Natural killer cell treated with Interleukin-12 subunit alpha and Interleukin-12 subunit beta and Interleukin-15 and Interleukin-18, amount 100 ng/mL, for 72 hours (primary cell): ENCODE data around the gene HPSE2. TPM values are rescaled to one million over a fixed set of nuclear protein-coding genes. Genes with fewer than 3 reads are reported as not detected.
A peak's percentile ranks its signal among the peaks of the same experiment; 100 is the strongest.

Experiments
- ATAC-seq, 2 donors: fragments of 150-1000 bp; cut with Tn5 transposase in 1 of 2; sonication (Bioruptor Pico), chemical (Tn5 transposase) in 1 of 2; 2 replicates each; pipeline ENCODE4 v1.10.0; 2021
- DNase-seq: peaks from one replicate; pipeline ENCODE4 v3.0.0; 2022; ENCODE audit warnings: low spot score
- H3K27ac Mint-ChIP-seq, 2 donors: 1 replicate in 1 of 2; 2 replicates in 1 of 2; pipeline ENCODE4 v1.8.0; 2022; ENCODE audit warnings: mixed read lengths in 2 of 2, mild to moderate bottlenecking in 1 of 2, moderate library complexity in 1 of 2
- H3K27me3 Mint-ChIP-seq, 2 donors: 1 replicate in 1 of 2; 2 replicates in 1 of 2; pipeline ENCODE4 v1.8.0; 2022; ENCODE audit warnings: mixed read lengths in 2 of 2
- H3K36me3 Mint-ChIP-seq: one replicate; pipeline ENCODE4 v1.8.0; 2022; ENCODE audit warnings: mixed read lengths
- H3K4me1 Mint-ChIP-seq, 2 donors: 1 replicate in 1 of 2; 2 replicates in 1 of 2; pipeline ENCODE4 v1.8.0; 2022; ENCODE audit warnings: low read depth in 2 of 2, mixed read lengths in 2 of 2, mild to moderate bottlenecking in 1 of 2
- H3K4me3 Mint-ChIP-seq: one replicate; pipeline ENCODE4 v1.8.0; 2022; ENCODE audit warnings: mixed read lengths
- H3K9me3 Mint-ChIP-seq: 2 replicates; pipeline ENCODE4 v1.8.0; 2022; ENCODE audit warnings: mixed read lengths
- total RNA-seq, 2 donors: library from RNA; stranded (reverse); gene quantifications; one replicate each; pipeline ENCODE4 v1.2.3, GENCODE V29; 2022

The HPSE2 gene
- total RNA-seq, 2 donors from 2014 or later = not detected

- ATAC-seq = no peak
- Mint-ChIP-seq H3K9me3 (no peaks in the 10 kb centered on the region), H3K36me3 (no peaks in the 10 kb centered on the region)
These were observed 603.0 kb downstream of the HPSE2 start for GRCh38 chr10:98632456-98633150.

GRCh38 chr10:98628206-98628605 is 607.4 kb downstream of the HPSE2 start:
- no peak for DNase-seq
- H3K27me3 Mint-ChIP-seq = peaks cover under 1 to 37% of the 10 kb centered on the region in 2 donors
- ATAC-seq = no peak
- no peak overlapping the region for H3K27ac Mint-ChIP-seq
- H3K4me3 Mint-ChIP-seq = no peak overlapping the region
- no peaks in the 10 kb centered on the region for H3K9me3 Mint-ChIP-seq
- H3K36me3 Mint-ChIP-seq = no peaks in the 10 kb centered on the region
- no peaks in the 10 kb centered on the region for H3K4me1 Mint-ChIP-seq

More at GRCh38 chr10:98632456-98633150, 603.0 kb downstream of the HPSE2 start:
- no peak overlapping the region for H3K4me3 Mint-ChIP-seq
- no peaks in the 10 kb centered on the region for H3K4me1 Mint-ChIP-seq
- DNase-seq = no peak
- H3K27ac Mint-ChIP-seq = no peak overlapping the region
- peaks cover 14 to 61% of the 10 kb centered on the region in 2 donors for H3K27me3 Mint-ChIP-seq

GRCh38 chr10:98627711-98628110 is 607.9 kb downstream of the HPSE2 start:
- ATAC-seq (no peak), DNase-seq (no peak)
- no peak overlapping the region for H3K27ac Mint-ChIP-seq
- H3K4me1 Mint-ChIP-seq = no peaks in the 10 kb centered on the region
- H3K36me3 Mint-ChIP-seq = no peaks in the 10 kb centered on the region
- H3K27me3 Mint-ChIP-seq = peaks cover 4 to 37% of the 10 kb centered on the region in 2 donors
- no peaks in the 10 kb centered on the region for H3K9me3 Mint-ChIP-seq
- no peak overlapping the region for H3K4me3 Mint-ChIP-seq

- Mint-ChIP-seq H3K27ac (no peak overlapping the region), H3K9me3 (no peaks in the 10 kb centered on the region), H3K36me3 (no peaks in the 10 kb centered on the region), H3K27me3 (peaks cover 7 to 25% of the 10 kb centered on the region in 2 donors), H3K4me3 (no peak overlapping the region), H3K4me1 (no peaks in the 10 kb centered on the region)
- no peak for DNase-seq
- no peak for ATAC-seq
These were observed 610.7 kb downstream of the HPSE2 start for GRCh38 chr10:98624963-98625362.

GRCh38 chr10:98623176-98623575 is 612.5 kb downstream of the HPSE2 start:
- no peaks in the 10 kb centered on the region for H3K4me1 Mint-ChIP-seq

GRCh38 chr10:98621630-98622029 is 614.0 kb downstream of the HPSE2 start:
- Mint-ChIP-seq H3K9me3 (no peaks in the 10 kb centered on the region), H3K27ac (no peak overlapping the region), H3K4me3 (no peak overlapping the region), H3K27me3 (peaks cover 7 to 18% of the 10 kb centered on the region in 2 donors), H3K4me1 (no peaks in the 10 kb centered on the region), H3K36me3 (no peaks in the 10 kb centered on the region)
- ATAC-seq (peak in 1 of 2 donors; percentile 33), DNase-seq (no peak)

More at GRCh38 chr10:98623176-98623575, 612.5 kb downstream of the HPSE2 start:
- Mint-ChIP-seq H3K27ac (no peak overlapping the region), H3K27me3 (peaks cover 7 to 18% of the 10 kb centered on the region in 2 donors), H3K36me3 (no peaks in the 10 kb centered on the region), H3K4me3 (no peak overlapping the region), H3K9me3 (no peaks in the 10 kb centered on the region)
- no peak for DNase-seq
- no peak for ATAC-seq

GRCh38 chr10:98620503-98620902 is 615.1 kb downstream of the HPSE2 start:
- Mint-ChIP-seq H3K4me3 (no peak overlapping the region), H3K9me3 (no peaks in the 10 kb centered on the region), H3K4me1 (no peaks in the 10 kb centered on the region), H3K27me3 (peaks cover 7 to 26% of the 10 kb centered on the region in 2 donors), H3K36me3 (no peaks in the 10 kb centered on the region), H3K27ac (no peak overlapping the region)
- no peak for DNase-seq
- ATAC-seq = no peak

- ATAC-seq = peak in 1 of 2 donors; percentile 54
These were observed 616.2 kb downstream of the HPSE2 start for GRCh38 chr10:98619446-98619845.

GRCh38 chr10:98617906-98618520 is 617.6 kb downstream of the HPSE2 start:
- Mint-ChIP-seq H3K9me3 (no peaks in the 10 kb centered on the region), H3K27me3 (peaks cover 5 to 32% of the 10 kb centered on the region in 2 donors), H3K4me1 (no peaks in the 10 kb centered on the region), H3K4me3 (no peak overlapping the region), H3K36me3 (no peaks in the 10 kb centered on the region), H3K27ac (no peak overlapping the region)
- ATAC-seq = no peak
- DNase-seq = no peak

More at GRCh38 chr10:98619446-98619845, 616.2 kb downstream of the HPSE2 start:
- H3K4me1 Mint-ChIP-seq = no peaks in the 10 kb centered on the region
- no peak overlapping the region for H3K4me3 Mint-ChIP-seq
- no peaks in the 10 kb centered on the region for H3K36me3 Mint-ChIP-seq
- no peak for DNase-seq
- peaks cover 7 to 30% of the 10 kb centered on the region in 2 donors for H3K27me3 Mint-ChIP-seq
- H3K27ac Mint-ChIP-seq = no peak overlapping the region
- no peaks in the 10 kb centered on the region for H3K9me3 Mint-ChIP-seq

- no peak overlapping the region for H3K27ac Mint-ChIP-seq
- ATAC-seq (no peak), DNase-seq (no peak)
- H3K27me3 Mint-ChIP-seq = peaks cover 2 to 40% of the 10 kb centered on the region in 2 donors
- no peaks in the 10 kb centered on the region for H3K4me1 Mint-ChIP-seq
- no peaks in the 10 kb centered on the region for H3K36me3 Mint-ChIP-seq
- no peaks in the 10 kb centered on the region for H3K9me3 Mint-ChIP-seq
- no peak overlapping the region for H3K4me3 Mint-ChIP-seq
These were observed 622.2 kb downstream of the HPSE2 start for GRCh38 chr10:98613446-98613845.

GRCh38 chr10:98611436-98611835 is 624.2 kb downstream of the HPSE2 start:
- Mint-ChIP-seq H3K36me3 (no peaks in the 10 kb centered on the region), H3K27me3 (peaks cover 7 to 53% of the 10 kb centered on the region in 2 donors), H3K4me3 (no peak overlapping the region), H3K9me3 (no peaks in the 10 kb centered on the region), H3K27ac (no peak overlapping the region), H3K4me1 (no peaks in the 10 kb centered on the region)
- ATAC-seq (no peak), DNase-seq (no peak)

GRCh38 chr10:98610836-98611235 is 624.8 kb downstream of the HPSE2 start:
- Mint-ChIP-seq H3K27me3 (peaks cover 7 to 54% of the 10 kb centered on the region in 2 donors), H3K4me3 (no peak overlapping the region), H3K27ac (no peak overlapping the region), H3K4me1 (no peaks in the 10 kb centered on the region), H3K36me3 (no peaks in the 10 kb centered on the region), H3K9me3 (no peaks in the 10 kb centered on the region)
- no peak for DNase-seq
- ATAC-seq = no peak

GRCh38 chr10:98610301-98610700 is 625.4 kb downstream of the HPSE2 start:
- Mint-ChIP-seq H3K27ac (no peak overlapping the region), H3K36me3 (no peaks in the 10 kb centered on the region), H3K27me3 (peaks cover 7 to 52% of the 10 kb centered on the region in 2 donors), H3K4me3 (no peak overlapping the region), H3K4me1 (no peaks in the 10 kb centered on the region), H3K9me3 (no peaks in the 10 kb centered on the region)
- no peak for ATAC-seq
- no peak for DNase-seq

- ATAC-seq (no peak), DNase-seq (no peak)
- Mint-ChIP-seq H3K9me3 (no peaks in the 10 kb centered on the region), H3K4me1 (no peaks in the 10 kb centered on the region), H3K36me3 (no peaks in the 10 kb centered on the region), H3K27me3 (peaks cover 9 to 60% of the 10 kb centered on the region in 2 donors), H3K27ac (no peak overlapping the region), H3K4me3 (no peak overlapping the region)
These were observed 626.4 kb downstream of the HPSE2 start for GRCh38 chr10:98609265-98609664.
